HEK293 (cell line): ENCODE results near the gene PCDHA6.
"Not testable (repeated sequence)": the region's sequence is repeated elsewhere in the genome, so short reads cannot be mapped to it uniquely, and the experiment has no call there.

Experiments
- CTCF ChIA-PET: fragments of 350-600 bp; formaldehyde crosslinking; extraction: SDS; loops from one replicate; lab custom pipeline; 2021; ENCODE audit warnings: antibody characterized with exemption; lab: Yijun Ruan, JAX
- POLR2A ChIA-PET: fragments of 300-600 bp; formaldehyde crosslinking; extraction: SDS; loops from one replicate; lab custom pipeline; 2020; ENCODE audit warnings: antibody characterized with exemption, inconsistent platforms; lab: Yijun Ruan, JAX
- H3K27ac ChIP-seq: fragments of 200-500 bp; sonication (Bioruptor generic); 2 replicates; pipeline ENCODE4 v1.5.1; 2014; ENCODE audit warnings: low read depth, low read length, control low read depth, inconsistent platforms; ENCODE audit errors: extremely low read depth
- H3K36me3 ChIP-seq, 2 experiments: fragments of 200-500 bp in 1 of 2; sonication (Bioruptor generic) in 1 of 2; 1 replicate in 1 of 2; 2 replicates in 1 of 2; pipeline ENCODE4 v1.5.1; 2014 to 2017; ENCODE audit warnings: inconsistent platforms in 2 of 2, low read length in 2 of 2; ENCODE audit not compliant: control insufficient read depth in 2 of 2, insufficient read depth in 1 of 2
- H3K4me1 ChIP-seq: fragments of 200-500 bp; sonication (Bioruptor generic); 2 replicates; pipeline ENCODE4 v1.5.1; 2014; ENCODE audit warnings: mild to moderate bottlenecking, low read length, inconsistent platforms; ENCODE audit not compliant: control insufficient read depth, insufficient read depth
- H3K4me3 ChIP-seq: 2 replicates; pipeline ENCODE4 v1.5.1; 2011; ENCODE audit warnings: low read depth, mild to moderate bottlenecking, control low read depth, low read length, moderate library complexity
- H3K9me3 ChIP-seq: fragments of 200-500 bp; sonication (Bioruptor generic); 2 replicates; pipeline ENCODE4 v1.5.1; 2014; ENCODE audit warnings: low read depth, low read length, inconsistent platforms; ENCODE audit not compliant: control insufficient read depth, insufficient read depth
- GLIS1 ChIP-seq: fragments of 450-650 bp; formaldehyde crosslinking; IDR thresholded peaks from 2 replicates; pipeline ENCODE4 v1.5.1; 2016; ENCODE audit warnings: missing biosample characterization, missing genetic modification characterization
- MYNN ChIP-seq: fragments of 450-650 bp; formaldehyde crosslinking; IDR thresholded peaks from 2 replicates; pipeline ENCODE4 v1.5.1; 2016; ENCODE audit warnings: missing biosample characterization, missing genetic modification characterization, borderline replicate concordance
- REPIN1 ChIP-seq: fragments of 450-650 bp; formaldehyde crosslinking; IDR thresholded peaks from 2 replicates; pipeline ENCODE4 v1.5.1; 2017; ENCODE audit warnings: missing biosample characterization, missing genetic modification characterization, low read depth
- SP3 ChIP-seq: fragments of 450-650 bp; formaldehyde crosslinking; IDR thresholded peaks from 2 replicates; pipeline ENCODE4 v1.5.1; 2016; ENCODE audit warnings: missing biosample characterization, missing genetic modification characterization
- ZBTB1 ChIP-seq: fragments of 450-650 bp; formaldehyde crosslinking; IDR thresholded peaks from 2 replicates; pipeline ENCODE4 v1.5.1; 2016; ENCODE audit warnings: missing biosample characterization, missing genetic modification characterization
- ZNF10 ChIP-seq: fragments of 450-650 bp; formaldehyde crosslinking; IDR thresholded peaks from 2 replicates; pipeline ENCODE4 v1.5.1; 2017; ENCODE audit warnings: missing biosample characterization, missing genetic modification characterization
- ZNF2 ChIP-seq: fragments of 450-650 bp; formaldehyde crosslinking; IDR thresholded peaks from 2 replicates; pipeline ENCODE4 v1.5.1; 2016; ENCODE audit warnings: missing biosample characterization, missing genetic modification characterization
- ZNF214 ChIP-seq: fragments of 450-650 bp; formaldehyde crosslinking; IDR thresholded peaks from 2 replicates; pipeline ENCODE4 v1.5.1; 2017; ENCODE audit warnings: missing biosample characterization, mild to moderate bottlenecking, missing genetic modification characterization, borderline replicate concordance
- ZNF221 ChIP-seq: fragments of 450-650 bp; formaldehyde crosslinking; IDR thresholded peaks from 2 replicates; pipeline ENCODE4 v1.5.1; 2017; ENCODE audit warnings: missing biosample characterization, missing genetic modification characterization, borderline replicate concordance
- ZNF23 ChIP-seq: fragments of 450-650 bp; formaldehyde crosslinking; IDR thresholded peaks from 2 replicates; pipeline ENCODE4 v1.5.1; 2016; ENCODE audit warnings: missing biosample characterization, missing genetic modification characterization, borderline replicate concordance
- ZNF324 ChIP-seq: fragments of 450-650 bp; formaldehyde crosslinking; IDR thresholded peaks from 2 replicates; pipeline ENCODE4 v1.5.1; 2016; ENCODE audit warnings: missing biosample characterization, missing genetic modification characterization
- ZNF391 ChIP-seq: fragments of 450-650 bp; formaldehyde crosslinking; IDR thresholded peaks from 2 replicates; pipeline ENCODE4 v1.5.1; 2016; ENCODE audit warnings: low read depth, missing biosample characterization, missing genetic modification characterization, borderline replicate concordance
- ZNF521 ChIP-seq: fragments of 450-650 bp; formaldehyde crosslinking; IDR thresholded peaks from 2 replicates; pipeline ENCODE4 v1.5.1; 2017; ENCODE audit warnings: missing biosample characterization, mild to moderate bottlenecking, missing genetic modification characterization
- ZNF555 ChIP-seq: fragments of 450-650 bp; formaldehyde crosslinking; conservative IDR thresholded peaks from 2 replicates; pipeline ENCODE4 v1.5.1; 2017; ENCODE audit warnings: missing biosample characterization, mild to moderate bottlenecking, missing genetic modification characterization, inconsistent platforms
- ZNF626 ChIP-seq: fragments of 450-650 bp; sonication (Bioruptor Pico); formaldehyde crosslinking; IDR thresholded peaks from 2 replicates; pipeline ENCODE4 v1.5.1; 2018; ENCODE audit warnings: missing biosample characterization, missing genetic modification characterization, inconsistent platforms
- ZNF654 ChIP-seq: fragments of 450-650 bp; formaldehyde crosslinking; IDR thresholded peaks from 2 replicates; pipeline ENCODE4 v1.5.1; 2016; ENCODE audit warnings: low read depth, missing biosample characterization, missing genetic modification characterization
- ZNF76 ChIP-seq: fragments of 450-650 bp; formaldehyde crosslinking; IDR thresholded peaks from 2 replicates; pipeline ENCODE4; 2016; ENCODE audit warnings: low read depth, missing biosample characterization, missing genetic modification characterization, borderline replicate concordance
- ZNF785 ChIP-seq: fragments of 450-650 bp; formaldehyde crosslinking; IDR thresholded peaks from 2 replicates; pipeline ENCODE4 v1.5.1; 2016; ENCODE audit warnings: missing biosample characterization, missing genetic modification characterization
- TF ChIP-seq, protein P1 (sequence below): fragments of 450-650 bp; IDR thresholded peaks from 2 replicates; pipeline ENCODE4 v1.5.1; 2018; ENCODE audit warnings: missing biosample characterization, missing genetic modification characterization
- TF ChIP-seq, protein P2 (sequence below): fragments of 450-650 bp; formaldehyde crosslinking; IDR thresholded peaks from 2 replicates; pipeline ENCODE4 v1.5.0; 2017; ENCODE audit warnings: missing biosample characterization, missing genetic modification characterization, borderline replicate concordance

PCDHA6 gene

DNA sequence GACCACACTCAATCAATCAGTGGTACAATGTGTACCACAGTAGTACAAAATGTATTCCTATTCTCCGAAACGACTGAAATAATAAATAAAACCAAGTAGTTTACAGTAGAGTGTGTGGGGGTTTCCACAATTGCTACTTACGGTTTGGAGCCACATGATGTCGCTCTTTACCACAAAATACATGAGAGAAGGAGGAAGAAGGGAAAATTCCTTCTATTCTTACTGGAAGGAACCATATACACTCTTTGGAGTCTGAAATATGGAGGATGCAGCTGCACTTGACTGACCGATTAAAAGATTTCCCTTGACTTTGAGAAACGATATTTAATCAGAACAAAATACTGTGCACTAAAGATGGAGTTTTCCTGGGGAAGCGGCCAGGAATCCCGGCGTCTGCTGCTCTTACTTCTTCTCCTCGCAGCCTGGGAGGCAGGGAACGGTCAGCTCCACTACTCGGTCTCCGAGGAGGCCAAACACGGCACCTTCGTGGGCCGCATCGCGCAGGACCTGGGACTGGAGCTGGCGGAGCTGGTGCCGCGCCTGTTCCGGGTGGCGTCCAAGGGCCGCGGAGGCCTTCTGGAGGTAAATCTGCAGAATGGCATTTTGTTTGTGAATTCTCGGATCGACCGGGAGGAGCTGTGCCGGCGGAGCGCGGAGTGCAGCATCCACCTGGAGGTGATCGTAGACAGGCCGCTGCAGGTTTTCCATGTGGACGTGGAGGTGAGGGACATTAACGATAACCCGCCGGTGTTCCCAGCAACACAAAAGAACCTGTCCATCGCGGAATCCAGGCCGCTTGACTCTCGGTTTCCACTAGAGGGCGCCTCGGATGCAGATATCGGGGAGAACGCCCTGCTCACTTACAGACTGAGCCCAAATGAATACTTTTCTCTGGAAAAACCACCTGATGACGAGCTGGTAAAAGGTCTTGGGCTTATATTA, 20.7 kb upstream of the PCDHA6 start, which contains the start of gene PCDHA4:
PCDHA4 (plus strand) TSS at position 235 of the 942 bp plus-strand sequence.
- no peaks in the 10 kb centered on the region for H3K36me3 ChIP-seq
- no peak within 1 kb of the TSS for H3K4me3 ChIP-seq
- TF ChIP-seq ZNF214 (tag by site-specific recombination) = no peak
- TF ChIP-seq ZNF555 (tag by site-specific recombination) = no peak
- no peak for TF ChIP-seq ZBTB1 (tag by site-specific recombination)
- no peak for TF ChIP-seq ZNF23 (tag by site-specific recombination)
- TF ChIP-seq ZNF654 (tag by site-specific recombination) = peak; percentile 48
- TF ChIP-seq ZNF324 (tag by site-specific recombination) = no peak
- TF ChIP-seq, all 188 proteins: peak for 1
- ChIA-PET POLR2A (no interaction called here), CTCF (interaction anchor here (0.6 to 2.3 kb wide), 13 partner anchors 9 to 637 kb away, joined by 3 to 9 read pairs (median 3); partner anchors contain the start of genes PCDHA1, PCDHA10, PCDHA2 and PCDHA5)
- no peak within 1 kb of the TSS for H3K27ac ChIP-seq
- H3K9me3 ChIP-seq = no peaks in the 10 kb centered on the region
- no peaks in the 10 kb centered on the region for H3K4me1 ChIP-seq

DNA sequence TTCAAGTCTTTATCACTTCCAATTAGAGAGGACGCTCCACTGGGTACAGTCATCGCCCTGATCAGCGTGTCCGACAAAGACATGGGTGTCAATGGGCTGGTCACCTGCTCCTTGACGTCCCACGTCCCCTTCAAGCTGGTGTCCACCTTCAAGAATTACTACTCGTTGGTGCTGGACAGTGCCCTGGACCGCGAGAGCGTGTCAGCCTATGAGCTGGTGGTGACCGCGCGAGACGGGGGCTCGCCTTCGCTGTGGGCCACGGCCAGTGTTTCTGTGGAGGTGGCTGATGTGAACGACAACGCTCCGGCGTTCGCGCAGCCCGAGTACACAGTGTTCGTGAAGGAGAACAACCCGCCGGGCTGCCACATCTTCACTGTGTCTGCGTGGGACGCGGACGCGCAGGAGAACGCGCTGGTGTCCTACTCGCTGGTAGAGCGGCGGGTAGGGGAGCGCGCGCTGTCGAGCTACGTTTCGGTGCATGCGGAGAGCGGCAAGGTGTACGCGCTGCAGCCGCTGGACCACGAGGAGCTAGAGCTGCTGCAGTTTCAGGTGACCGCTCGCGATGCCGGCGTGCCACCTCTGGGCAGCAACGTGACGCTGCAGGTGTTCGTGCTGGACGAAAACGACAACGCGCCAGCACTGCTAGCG, 19.4 kb upstream of the PCDHA6 start:
- H3K4me1 ChIP-seq, H3K9me3 ChIP-seq, H3K27ac ChIP-seq, H3K36me3 ChIP-seq, POLR2A ChIA-PET, H3K4me3 ChIP-seq: not testable (repeated sequence)
- CTCF ChIA-PET = interaction anchor here (0.7 to 2.2 kb wide), 7 partner anchors 8 to 635 kb away, joined by 3 to 6 read pairs (median 3); partner anchors contain the start of genes PCDHA1 and PCDHA5

DNA sequence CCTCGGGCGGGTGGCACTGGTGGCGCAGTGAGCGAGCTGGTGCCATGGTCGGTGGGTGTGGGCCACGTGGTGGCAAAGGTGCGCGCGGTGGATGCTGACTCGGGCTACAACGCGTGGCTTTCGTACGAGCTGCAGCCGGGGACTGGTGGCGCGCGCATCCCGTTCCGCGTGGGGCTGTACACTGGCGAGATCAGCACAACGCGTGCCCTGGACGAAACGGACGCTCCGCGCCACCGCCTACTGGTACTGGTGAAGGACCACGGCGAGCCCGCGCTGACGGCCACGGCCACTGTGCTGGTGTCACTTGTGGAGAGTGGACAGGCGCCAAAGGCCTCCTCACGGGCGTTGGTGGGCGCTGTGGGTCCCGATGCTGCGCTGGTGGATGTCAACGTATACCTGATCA, 18.9 kb upstream of the PCDHA6 start:
- H3K27ac ChIP-seq = no peak overlapping the region
- no peak for TF ChIP-seq ZNF785 (tag by site-specific recombination)
- TF ChIP-seq, protein P1, sequence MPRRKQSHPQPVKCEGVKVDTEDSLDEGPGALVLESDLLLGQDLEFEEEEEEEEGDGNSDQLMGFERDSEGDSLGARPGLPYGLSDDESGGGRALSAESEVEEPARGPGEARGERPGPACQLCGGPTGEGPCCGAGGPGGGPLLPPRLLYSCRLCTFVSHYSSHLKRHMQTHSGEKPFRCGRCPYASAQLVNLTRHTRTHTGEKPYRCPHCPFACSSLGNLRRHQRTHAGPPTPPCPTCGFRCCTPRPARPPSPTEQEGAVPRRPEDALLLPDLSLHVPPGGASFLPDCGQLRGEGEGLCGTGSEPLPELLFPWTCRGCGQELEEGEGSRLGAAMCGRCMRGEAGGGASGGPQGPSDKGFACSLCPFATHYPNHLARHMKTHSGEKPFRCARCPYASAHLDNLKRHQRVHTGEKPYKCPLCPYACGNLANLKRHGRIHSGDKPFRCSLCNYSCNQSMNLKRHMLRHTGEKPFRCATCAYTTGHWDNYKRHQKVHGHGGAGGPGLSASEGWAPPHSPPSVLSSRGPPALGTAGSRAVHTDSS = no peak
- no peak for TF ChIP-seq ZNF76
- TF ChIP-seq ZNF626 = no peak
- no peak for TF ChIP-seq ZNF391 (tag by site-specific recombination)
- no peak for TF ChIP-seq REPIN1 (tag by site-specific recombination)
- ChIA-PET CTCF (no interaction called here), POLR2A (no interaction called here)
- no peaks in the 10 kb centered on the region for H3K4me1 ChIP-seq
- H3K4me3 ChIP-seq = no peak overlapping the region
- H3K9me3 ChIP-seq = no peaks in the 10 kb centered on the region
- H3K36me3 ChIP-seq = no peaks in the 10 kb centered on the region

DNA sequence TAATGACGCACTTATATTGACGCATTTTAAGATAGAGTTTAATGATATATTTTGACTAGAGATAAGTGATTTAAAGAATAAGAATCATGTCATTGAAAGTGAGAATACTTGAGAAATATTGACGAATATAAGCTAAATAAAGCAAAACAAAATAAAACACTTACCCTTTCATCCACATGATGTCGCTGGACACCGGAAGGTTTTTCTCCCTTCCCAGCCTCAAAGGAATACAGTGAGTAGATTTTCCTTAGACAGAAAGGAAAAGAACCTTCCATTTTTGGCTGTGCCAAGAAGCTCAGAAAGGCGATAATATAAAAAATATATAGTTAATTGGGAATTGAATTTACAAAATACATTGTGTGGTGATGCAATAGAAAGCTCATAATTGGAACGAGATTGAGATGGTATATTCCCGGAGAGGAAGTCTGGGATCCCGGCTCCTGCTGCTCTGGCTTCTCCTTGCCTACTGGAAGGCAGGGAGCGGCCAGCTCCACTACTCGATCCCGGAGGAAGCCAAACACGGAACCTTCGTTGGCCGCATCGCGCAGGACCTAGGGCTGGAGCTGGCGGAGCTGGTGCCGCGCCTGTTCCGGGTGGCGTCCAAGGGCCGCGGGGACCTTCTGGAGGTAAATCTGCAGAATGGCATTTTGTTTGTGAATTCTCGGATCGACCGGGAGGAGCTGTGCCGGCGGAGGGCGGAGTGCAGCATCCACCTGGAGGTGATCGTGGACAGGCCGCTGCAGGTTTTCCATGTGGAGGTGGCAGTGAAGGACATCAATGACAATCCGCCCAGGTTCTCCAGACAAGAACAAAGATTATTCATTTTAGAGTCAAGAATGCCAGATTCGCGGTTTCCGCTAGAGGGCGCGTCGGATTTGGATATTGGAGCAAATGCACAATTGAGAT, 6.1 kb upstream of the PCDHA6 start, which contains the start of gene PCDHA5:
PCDHA5 (plus strand) TSS at position 239 of the 906 bp plus-strand sequence.
- H3K9me3 ChIP-seq = no peaks in the 10 kb centered on the region
- CTCF ChIA-PET = interaction anchor here (0.6 to 2.3 kb wide), 18 partner anchors 12 to 1461 kb away, joined by 3 to 16 read pairs (median 4); partner anchors contain the start of gene PCDHA8
- H3K36me3 ChIP-seq = no peaks in the 10 kb centered on the region
- POLR2A ChIA-PET = no interaction called here
- TF ChIP-seq GLIS1 (no peak), MYNN (tag by site-specific recombination) (no peak), ZNF2 (tag by site-specific recombination) (0 out of 2 replicates have a peak, but pooled peaks have one; percentile 34), ZNF221 (tag by site-specific recombination) (no peak), ZNF521 (tag by site-specific recombination) (no peak), ZNF10 (tag by site-specific recombination) (no peak), SP3 (tag by site-specific recombination) (no peak)
- TF ChIP-seq, protein P2, sequence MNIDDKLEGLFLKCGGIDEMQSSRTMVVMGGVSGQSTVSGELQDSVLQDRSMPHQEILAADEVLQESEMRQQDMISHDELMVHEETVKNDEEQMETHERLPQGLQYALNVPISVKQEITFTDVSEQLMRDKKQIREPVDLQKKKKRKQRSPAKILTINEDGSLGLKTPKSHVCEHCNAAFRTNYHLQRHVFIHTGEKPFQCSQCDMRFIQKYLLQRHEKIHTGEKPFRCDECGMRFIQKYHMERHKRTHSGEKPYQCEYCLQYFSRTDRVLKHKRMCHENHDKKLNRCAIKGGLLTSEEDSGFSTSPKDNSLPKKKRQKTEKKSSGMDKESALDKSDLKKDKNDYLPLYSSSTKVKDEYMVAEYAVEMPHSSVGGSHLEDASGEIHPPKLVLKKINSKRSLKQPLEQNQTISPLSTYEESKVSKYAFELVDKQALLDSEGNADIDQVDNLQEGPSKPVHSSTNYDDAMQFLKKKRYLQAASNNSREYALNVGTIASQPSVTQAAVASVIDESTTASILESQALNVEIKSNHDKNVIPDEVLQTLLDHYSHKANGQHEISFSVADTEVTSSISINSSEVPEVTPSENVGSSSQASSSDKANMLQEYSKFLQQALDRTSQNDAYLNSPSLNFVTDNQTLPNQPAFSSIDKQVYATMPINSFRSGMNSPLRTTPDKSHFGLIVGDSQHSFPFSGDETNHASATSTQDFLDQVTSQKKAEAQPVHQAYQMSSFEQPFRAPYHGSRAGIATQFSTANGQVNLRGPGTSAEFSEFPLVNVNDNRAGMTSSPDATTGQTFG (tag by site-specific recombination) = no peak
- no peak within 1 kb of the TSS for H3K4me3 ChIP-seq
- no peaks in the 10 kb centered on the region for H3K4me1 ChIP-seq
- no peak within 1 kb of the TSS for H3K27ac ChIP-seq
